GM21515 (cell line): ENCODE results near the gene OR56A5.

Source experiments
- ATAC-seq: cut with Tn5 transposase; IDR thresholded peaks from one replicate; pipeline ENCODE4 v1.9.1; 2021; ENCODE audit not compliant: unreplicated experiment

Gene OR56A5

GRCh38 chr11:5933116-5933515, 35.2 kb downstream of the OR56A5 start:
- no peak for ATAC-seq

GRCh38 chr11:5932671-5933070, 35.6 kb downstream of the OR56A5 start:
- no peak for ATAC-seq

- no peak for ATAC-seq
These were observed 37.2 kb downstream of the OR56A5 start for GRCh38 chr11:5931061-5931460.

DNA sequence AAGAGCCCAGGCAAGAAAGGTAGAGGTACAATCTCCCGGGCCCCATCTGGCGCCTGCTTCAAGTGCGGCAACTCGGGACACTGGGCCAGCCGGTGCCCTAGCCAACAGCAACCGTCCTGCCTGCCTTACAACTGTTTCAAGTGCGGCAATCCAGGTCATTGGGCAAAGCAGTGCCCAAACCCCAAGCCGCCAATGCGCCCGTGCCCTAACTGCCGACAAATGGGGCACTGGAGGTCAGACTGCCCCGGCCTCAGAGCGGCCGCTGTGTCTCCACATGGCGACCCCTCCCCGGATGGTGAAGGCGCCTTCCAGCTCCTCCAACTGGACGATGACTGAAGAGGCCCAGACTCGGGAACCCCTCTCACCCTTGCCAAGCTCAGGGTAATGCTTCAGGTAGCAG, 37.7 kb downstream of the OR56A5 start:
- ATAC-seq = no peak

DNA sequence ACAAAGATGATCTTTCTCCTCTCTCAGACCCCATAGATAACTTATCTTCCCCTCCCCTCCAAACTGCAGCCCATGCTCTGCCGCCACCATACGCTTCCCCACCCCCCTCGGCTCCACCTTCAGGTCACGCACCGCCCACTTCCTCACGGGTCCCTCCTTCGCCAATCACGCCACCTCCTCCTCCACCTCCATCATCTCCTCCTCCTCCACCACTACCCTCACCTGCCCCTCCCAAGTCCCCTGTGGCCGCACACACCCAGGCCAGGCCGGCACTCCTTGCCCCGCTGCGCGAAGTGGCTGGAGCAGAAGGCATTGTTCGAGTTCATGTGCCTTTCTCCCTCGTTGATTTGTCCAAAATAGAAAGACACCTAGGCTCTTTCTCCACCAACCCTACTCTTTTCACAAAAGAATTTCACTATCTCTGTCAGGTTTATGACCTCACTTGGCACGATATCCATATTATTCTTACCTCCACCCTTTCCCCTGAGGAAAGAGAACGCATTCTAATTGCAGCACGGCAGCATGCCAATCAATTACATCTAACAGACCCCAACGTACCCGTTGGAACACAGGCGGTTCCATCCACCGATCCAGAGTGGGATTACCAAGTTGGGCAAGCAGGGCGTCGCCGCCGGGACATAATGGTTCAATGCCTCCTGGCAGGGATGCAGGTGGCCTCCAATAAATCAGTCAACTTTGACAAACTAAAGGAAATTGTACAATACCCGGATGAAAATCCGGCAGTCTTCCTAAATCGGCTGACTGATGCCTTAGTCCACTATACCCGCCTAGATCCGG, 38.5 kb downstream of the OR56A5 start:
- ATAC-seq = no peak

DNA sequence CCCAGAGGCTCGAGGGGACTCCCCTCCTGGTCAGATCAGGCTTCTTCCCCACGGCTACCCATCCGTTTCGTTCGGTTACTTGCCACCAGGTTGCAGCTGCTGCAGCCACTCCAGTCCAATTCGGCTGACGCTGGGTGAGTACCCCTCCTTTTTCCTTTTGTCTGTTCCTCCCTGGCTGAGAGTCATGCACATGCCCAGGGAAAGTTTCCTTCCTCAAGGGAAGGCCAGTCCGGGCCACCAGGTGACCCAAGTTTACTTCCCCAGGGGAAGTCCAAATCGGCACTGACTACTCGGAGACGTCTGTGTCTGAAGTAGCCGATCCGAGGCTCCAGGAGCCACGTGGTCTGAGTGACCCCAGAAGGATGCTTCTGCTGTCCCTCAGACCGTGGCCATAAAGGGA, 39.5 kb downstream of the OR56A5 start:
- ATAC-seq = no peak

DNA sequence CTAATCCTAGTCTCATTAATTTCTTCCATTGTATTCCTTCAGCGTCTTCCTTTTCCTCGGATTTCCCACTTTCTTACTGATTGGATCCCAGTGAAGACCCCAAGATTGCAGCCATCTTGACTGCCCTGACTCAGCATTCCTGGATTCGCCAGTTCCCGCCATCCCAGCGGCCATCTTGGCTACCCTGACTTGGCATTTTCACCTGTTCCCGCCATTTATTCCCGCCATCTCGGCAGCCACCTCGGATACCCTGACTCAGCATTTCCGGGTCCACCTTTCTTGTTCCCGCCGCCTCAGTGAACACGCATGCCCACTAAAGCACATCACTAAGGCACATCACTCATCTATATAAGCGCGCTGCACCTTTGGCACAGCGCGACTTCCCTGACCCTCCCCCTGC, 40.0 kb downstream of the OR56A5 start:
- no peak for ATAC-seq

DNA sequence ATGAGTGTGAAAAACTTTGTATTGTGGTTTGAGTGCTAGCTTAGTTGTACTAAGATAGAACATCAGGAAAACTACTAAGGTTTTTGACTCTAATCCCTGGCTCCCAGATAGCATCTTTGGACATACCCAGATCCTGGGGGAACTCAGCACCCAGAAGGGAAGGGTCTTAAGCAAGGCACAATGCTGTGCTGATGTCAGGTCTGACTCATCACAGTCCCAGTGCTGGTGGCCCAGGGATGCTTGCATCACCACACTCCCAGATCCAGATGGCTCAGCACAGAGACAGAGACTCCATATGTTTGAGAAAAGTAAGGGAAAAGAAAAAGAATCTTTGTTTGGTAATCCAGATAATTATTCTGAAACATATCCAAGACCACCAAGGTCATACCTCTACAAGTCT, 44.5 kb downstream of the OR56A5 start:
- no peak for ATAC-seq

DNA sequence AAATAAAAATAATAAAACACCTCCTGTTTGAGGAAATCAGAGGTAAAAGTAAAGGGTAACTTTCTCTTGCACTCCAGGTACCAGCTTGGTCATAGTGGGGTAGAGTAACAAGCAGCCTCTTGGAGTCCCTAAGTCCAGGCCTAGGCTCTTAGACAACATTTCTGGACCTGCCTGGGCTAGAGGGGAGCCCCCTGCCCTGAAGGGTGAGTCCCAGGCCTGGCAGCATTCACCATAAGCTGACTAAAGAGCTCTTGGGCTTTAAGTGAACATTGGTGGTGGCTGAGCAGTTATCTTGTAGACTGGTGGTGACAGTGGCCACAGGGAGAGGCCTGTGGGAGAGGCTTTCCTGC, 44.9 kb downstream of the OR56A5 start:
- ATAC-seq = no peak

DNA sequence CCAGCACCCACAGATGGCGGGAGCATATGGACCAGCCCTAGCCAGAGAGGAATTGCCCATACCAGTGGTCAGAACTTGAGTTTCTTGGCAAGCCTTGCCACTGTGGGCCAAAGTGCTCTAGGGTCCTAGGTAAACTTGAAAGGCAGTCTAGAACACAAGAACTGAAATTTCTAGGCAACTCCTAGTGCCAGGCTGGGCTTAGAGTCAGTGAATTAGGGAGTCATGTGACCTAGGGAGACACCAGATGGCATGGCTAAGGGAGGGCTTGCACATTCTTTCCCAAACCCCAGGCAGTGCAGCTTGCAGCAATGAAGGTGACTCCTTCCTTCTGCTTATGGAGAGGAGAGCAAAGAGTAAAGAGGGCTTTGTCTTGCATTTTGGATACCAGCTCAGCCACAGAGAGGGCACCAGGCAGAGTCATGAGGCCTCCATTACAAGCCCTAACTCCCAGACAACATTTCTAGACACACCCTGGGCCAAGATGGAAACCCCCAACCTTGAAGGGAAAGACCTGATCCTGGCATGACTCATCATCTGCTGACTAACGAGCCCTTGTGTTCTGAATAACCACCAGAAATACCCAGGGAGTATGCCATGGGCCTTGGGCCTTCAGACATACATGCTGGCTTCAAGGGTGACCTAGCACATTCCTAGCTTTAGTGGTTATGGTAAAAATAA, 45.4 kb downstream of the OR56A5 start:
- ATAC-seq = no peak
